Psoas muscle (tissue), 8 donors: ENCODE measurements around the gene CARMIL1. TPM values are rescaled to one million over a fixed set of nuclear protein-coding genes. Genes with fewer than 3 reads are reported as not detected.
A peak's percentile ranks its signal among the peaks of the same experiment; 100 is the strongest.

Experiments
- ATAC-seq, 4 donors: fragments of 200-7000 bp; cut with Tn5 transposase; one replicate each; pipeline ENCODE4 v1.9.1; 2020; ENCODE audit warnings: moderate library complexity in 3 of 4, mild to moderate bottlenecking in 2 of 4
- DNase-seq, 2 donors: peaks; one replicate each; pipeline ENCODE4 v3.0.0-alpha.2; 2020
- H3K27ac ChIP-seq: fragments of 200-600 bp; one replicate; pipeline ENCODE4 v1.8.0; 2022
- H3K27me3 ChIP-seq, 3 donors: fragments of 200-600 bp in 1 of 3; one replicate each; pipeline versions ENCODE4 v1.6.1 to v1.8.0; 2013 to 2022; ENCODE audit warnings: low read length in 2 of 3, mild to moderate bottlenecking in 2 of 3, moderate library complexity in 1 of 3; ENCODE audit not compliant: insufficient read depth in 3 of 3
- H3K36me3 ChIP-seq, 2 donors: fragments of 200-600 bp in 1 of 2; one replicate each; pipeline versions ENCODE4 v1.6.1 to v1.8.0; 2013 to 2022; ENCODE audit warnings: low read depth in 1 of 2, mild to moderate bottlenecking in 1 of 2, moderate library complexity in 1 of 2; ENCODE audit not compliant: insufficient read depth in 1 of 2
- H3K4me1 ChIP-seq: fragments of 200-600 bp; one replicate; pipeline ENCODE4 v1.8.0; 2022
- H3K4me3 ChIP-seq: fragments of 200-600 bp; one replicate; pipeline ENCODE4 v1.8.0; 2022; ENCODE audit warnings: mild to moderate bottlenecking
- H3K9me3 ChIP-seq: fragments of 200-600 bp; one replicate; pipeline ENCODE4 v1.8.0; 2022
- WGBS, 3 donors: extraction: QIAGEN DNeasy Blood & Tissue Kit; methylation state at CpG; one replicate each; pipeline versions ENCODE4 v1.1.6 to v1.1.7; 2013; 5-methylcytosine and 5-hydroxymethylcytosine counted together
- intact Hi-C, 2 donors: fragments of 100-400 bp; cut with DNase I; formaldehyde crosslinking; loops; one replicate each; pipeline versions ENCODE4 v1.11.0 to v1.14.2; 2022
- polyA plus RNA-seq, 3 donors: library from polyadenylated mRNA; stranded (reverse); fragments of 200-250 nt; gene quantifications; one replicate each; pipeline ENCODE4 v1.2.3, GENCODE V29; 2013
- total RNA-seq, 4 donors: library from RNA; stranded (reverse); fragmentation: NEBNext Ultra II Directional in 2 of 4; extraction: Animal tissue kit (Norgen Biotek cat#: 25700) in 2 of 4; gene quantifications; one replicate each; pipeline versions ENCODE4 v1.2.1 to v1.2.4, GENCODE V29; 2021 to 2023
- TF ChIP-seq, protein P1 (sequence below): fragments of 200-600 bp; IDR thresholded peaks from one replicate; pipeline ENCODE4 v1.8.0; 2022; ENCODE audit warnings: antibody characterized with exemption
- donor health status: healthy with polysubstance abuse.
- donor health status: DM: no; HTN: no; CAD: no; lungs with moderate emphysema.
- donor health status: Bipolar disorder and iron deficiency.
- donor health status: healthy.
- donor health status: DM: yes; HTN: yes; CAD: no.
- donor health status: DM: no; HTN: no; CAD: no.
- donor health status: DM: no; HTN: no; CAD: no.
- donor health status: DM: yes; HTN: yes; CAD: no.

The CARMIL1 gene
- total and polyA plus RNA-seq, 7 donors, result 0.11 to 1.0 (median 0.76) TPM

DNA sequence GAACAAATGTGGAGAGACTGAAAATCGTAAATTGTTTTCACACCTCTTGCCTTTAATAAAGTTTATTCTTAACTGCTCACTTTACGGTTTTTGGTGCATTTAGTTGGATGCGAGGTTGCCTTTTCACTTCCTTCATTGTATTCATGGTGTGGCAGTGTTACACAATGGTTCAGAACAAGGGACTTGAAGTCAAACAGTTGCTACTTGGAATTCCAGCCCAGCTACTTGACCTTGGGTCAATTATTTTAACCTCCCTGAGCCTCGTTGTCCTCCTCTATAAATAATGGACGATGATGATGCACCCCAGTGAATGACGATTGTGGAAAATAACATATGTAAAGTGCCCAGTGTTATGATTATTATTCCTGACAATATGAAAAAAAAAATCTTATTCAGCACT, 72.3 kb downstream of the CARMIL1 start:
- intact Hi-C loops, result no loop called here
- Histone ChIP-seq H3K27ac (no peak overlapping the region), H3K4me1 (no peaks in the 10 kb centered on the region), H3K27me3 (no peaks in the 10 kb centered on the region), H3K9me3 (no peaks in the 10 kb centered on the region), H3K4me3 (no peak overlapping the region), H3K36me3 (no peaks in the 10 kb centered on the region)
- WGBS, 3 donors, result 83 to 89% (median 84%) methylated on average over 6 of the region's 6 CpGs
- ATAC-seq (no peak), DNase-seq (no peak)
- TF ChIP-seq, protein P1, sequence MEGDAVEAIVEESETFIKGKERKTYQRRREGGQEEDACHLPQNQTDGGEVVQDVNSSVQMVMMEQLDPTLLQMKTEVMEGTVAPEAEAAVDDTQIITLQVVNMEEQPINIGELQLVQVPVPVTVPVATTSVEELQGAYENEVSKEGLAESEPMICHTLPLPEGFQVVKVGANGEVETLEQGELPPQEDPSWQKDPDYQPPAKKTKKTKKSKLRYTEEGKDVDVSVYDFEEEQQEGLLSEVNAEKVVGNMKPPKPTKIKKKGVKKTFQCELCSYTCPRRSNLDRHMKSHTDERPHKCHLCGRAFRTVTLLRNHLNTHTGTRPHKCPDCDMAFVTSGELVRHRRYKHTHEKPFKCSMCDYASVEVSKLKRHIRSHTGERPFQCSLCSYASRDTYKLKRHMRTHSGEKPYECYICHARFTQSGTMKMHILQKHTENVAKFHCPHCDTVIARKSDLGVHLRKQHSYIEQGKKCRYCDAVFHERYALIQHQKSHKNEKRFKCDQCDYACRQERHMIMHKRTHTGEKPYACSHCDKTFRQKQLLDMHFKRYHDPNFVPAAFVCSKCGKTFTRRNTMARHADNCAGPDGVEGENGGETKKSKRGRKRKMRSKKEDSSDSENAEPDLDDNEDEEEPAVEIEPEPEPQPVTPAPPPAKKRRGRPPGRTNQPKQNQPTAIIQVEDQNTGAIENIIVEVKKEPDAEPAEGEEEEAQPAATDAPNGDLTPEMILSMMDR, result no peak

- Histone ChIP-seq H3K36me3 (no peaks in the 10 kb centered on the region), H3K9me3 (no peaks in the 10 kb centered on the region), H3K4me1 (no peaks in the 10 kb centered on the region), H3K27me3 (no peaks in the 10 kb centered on the region), H3K27ac (no peak overlapping the region), H3K4me3 (no peak overlapping the region)
- 77 to 87% (median 77%) methylated on average over 2 of the region's 2 CpGs for WGBS, 3 donors
- DNase-seq, result no peak
- intact Hi-C loops, result no loop called here
- ATAC-seq, result no peak
- TF ChIP-seq, protein P1, result no peak
These were observed 73.1 kb downstream of the CARMIL1 start for GRCh38 chr6:25352285-25352684.

- intact Hi-C loops, result no loop called here
- Histone ChIP-seq H3K36me3 (no peaks in the 10 kb centered on the region), H3K27me3 (no peaks in the 10 kb centered on the region), H3K9me3 (no peaks in the 10 kb centered on the region), H3K27ac (no peak overlapping the region), H3K4me1 (no peaks in the 10 kb centered on the region), H3K4me3 (no peak overlapping the region)
- TF ChIP-seq, protein P1, result no peak
- WGBS, 3 donors, result 43 to 49% (median 46%) methylated on average over 5 of the region's 5 CpGs
- DNase-seq (no peak), ATAC-seq (no peak)
These were observed 75.1 kb downstream of the CARMIL1 start for GRCh38 chr6:25354078-25354932.

- intact Hi-C loops, result no loop called here
- peak overlapping the region; percentile 23 for H3K27ac ChIP-seq
- peak; percentile 61 to 64 for DNase-seq
- ATAC-seq, result peak in 3 of 4 donors; percentile 59 to 70 (median 64)
- H3K4me3 ChIP-seq, result no peak overlapping the region
- H3K36me3 ChIP-seq, result no peaks in the 10 kb centered on the region
- no peaks in the 10 kb centered on the region for H3K27me3 ChIP-seq
- H3K9me3 ChIP-seq, result no peaks in the 10 kb centered on the region
- TF ChIP-seq, protein P1, result no peak
- H3K4me1 ChIP-seq, result no peaks in the 10 kb centered on the region
- WGBS, 3 donors, result 12 to 24% (median 16%) methylated on average over 6 of the region's 6 CpGs
These were observed 80.2 kb downstream of the CARMIL1 start for GRCh38 chr6:25359191-25359861.
